Heart right ventricle (tissue), 16 donors: Measurements from ENCODE around the gene RWDD2A. TPM values are rescaled to one million over a fixed set of nuclear protein-coding genes. Genes with fewer than 3 reads are reported as not detected.

Experiments used
- ATAC-seq, 8 donors: fragments of 200-7000 bp; cut with Tn5 transposase; one replicate each; pipeline ENCODE4 v1.9.1; 2020; ENCODE audit warnings: mild to moderate bottlenecking in 8 of 8, moderate library complexity in 8 of 8, moderate number of reproducible peaks in 1 of 8
- DNase-seq, 2 donors: peaks; one replicate each; pipeline ENCODE4 v3.0.0-alpha.2; 2020
- H3K27ac ChIP-seq, 10 donors: fragments of 200-600 bp; sonication (generic) in 2 of 10; one replicate each; pipeline versions ENCODE4 v1.5.0 to v1.8.0; 2020 to 2022; ENCODE audit warnings: mild to moderate bottlenecking in 3 of 10
- H3K27me3 ChIP-seq, 7 donors: fragments of 200-600 bp; one replicate each; pipeline ENCODE4 v1.8.0; 2021 to 2022; ENCODE audit warnings: mild to moderate bottlenecking in 2 of 7
- H3K36me3 ChIP-seq, 9 donors: fragments of 200-600 bp; sonication (generic) in 1 of 9; one replicate each; pipeline versions ENCODE4 v1.5.0 to v1.8.0; 2020 to 2022; ENCODE audit warnings: mild to moderate bottlenecking in 2 of 9
- H3K4me1 ChIP-seq, 9 donors: fragments of 200-600 bp; sonication (generic) in 1 of 9; one replicate each; pipeline versions ENCODE4 v1.5.0 to v1.8.0; 2020 to 2022; ENCODE audit warnings: mild to moderate bottlenecking in 4 of 9
- H3K4me3 ChIP-seq, 10 donors: fragments of 200-600 bp; sonication (generic) in 2 of 10; one replicate each; pipeline versions ENCODE4 v1.5.0 to v1.8.0; 2020 to 2022; ENCODE audit warnings: mild to moderate bottlenecking in 7 of 10, moderate library complexity in 2 of 10
- H3K9me3 ChIP-seq, 11 donors: fragments of 200-600 bp in 10 of 11; sonication (generic) in 2 of 11; one replicate each; pipeline versions ENCODE4 v1.5.0 to v1.8.0; 2013 to 2022; ENCODE audit warnings: mild to moderate bottlenecking in 2 of 11, control low read depth in 1 of 11, moderate library complexity in 1 of 11
- CTCF ChIP-seq, 9 donors: fragments of 200-600 bp; sonication (generic) in 2 of 9; IDR thresholded peaks; one replicate each; pipeline versions ENCODE4 v1.5.0 to v1.8.0; 2021 to 2022; ENCODE audit warnings: antibody characterized with exemption in 9 of 9, mild to moderate bottlenecking in 5 of 9, moderate library complexity in 1 of 9
- WGBS, 2 donors: extraction: QIAGEN DNeasy Blood & Tissue Kit; methylation state at CpG; one replicate each; pipeline ENCODE4 v1.1.7; 2013; ENCODE audit warnings: inconsistent platforms in 1 of 2; 5-methylcytosine and 5-hydroxymethylcytosine counted together
- intact Hi-C, 10 donors: fragments of 100-400 bp; cut with DNase I; formaldehyde crosslinking; loops; one replicate each; pipeline versions ENCODE4 v1.11.1 to v1.14.2; 2022
- polyA plus RNA-seq, 2 donors: library from polyadenylated mRNA; stranded (reverse); fragments of 200-250 nt; gene quantifications; one replicate each; pipeline ENCODE4 v1.2.3, GENCODE V29; 2013
- total RNA-seq, 10 donors: library from RNA; stranded (reverse); fragmentation: NEBNext Ultra II Directional in 3 of 10; extraction: Animal tissue kit (Norgen Biotek cat#: 25700) in 3 of 10; gene quantifications; one replicate each; pipeline versions ENCODE4 v1.2.1 to v1.2.4, GENCODE V29; 2021 to 2023
- donor health status: Arrhythmogenic right ventricular cardiomyopathy.
- donor health status: ischemic (EF 13 %, LVEDD 7.1; RV severe dilation, severe dysfunction).
- donor health status: healthy with polysubstance abuse.
- donor health status: DM: no; HTN: yes; CAD: no.
- donor health status: DM: no; HTN: no; CAD: no.
- donor health status: ischemic (EF 25% LVEDD 6.9; RV normal size, moderate dysfunction).
- donor health status: ischemic (EF 25% LVEDD 5.7; RV mildly dilated, moderate dysfunction).
- donor health status: healthy.
- donor health status: DM: yes; HTN: yes; CAD: no.
- donor health status: Ischemic cardiomyopathy.
- donor health status: ischemic (EF 35%, LVEDD 5.7; RV mildly dilated, moderate dysfunction).
- donor health status: nonischemic (EF 11% LVEDD 7.7; RV severe dilation, severe dysfunction).
- donor health status: DM: yes; HTN: yes; CAD: no.
- donor health status: PGD.
- donor health status: ischemic (EF 29% LVEDD 5.4; RV normal size, mild dysfunction).
- donor health status: nonischemic (EF 23%, LVEDD 6.1; RV moderate dilation, normal function).

Gene RWDD2A
- total and polyA plus RNA-seq, 12 donors = 1.9 to 4.2 (median 3.4) TPM

DNA sequence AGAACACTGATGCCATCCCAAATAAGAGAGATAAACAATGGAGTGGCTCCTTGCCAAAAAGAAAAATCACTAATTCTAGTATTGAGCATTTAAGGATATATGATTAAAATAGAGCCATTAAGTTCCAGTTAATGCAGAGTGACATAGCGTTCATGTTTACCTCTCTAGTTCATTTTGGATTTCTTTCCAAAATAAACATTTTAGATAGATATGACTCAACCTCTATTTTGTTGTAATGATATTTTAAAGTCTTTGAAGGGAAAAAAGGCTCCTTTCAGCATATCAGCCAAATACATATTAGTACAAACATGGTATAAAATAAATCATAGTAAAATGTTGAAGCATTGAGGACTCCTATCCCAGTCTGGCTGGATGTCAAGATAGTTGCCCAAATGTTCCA, 33.4 kb downstream of the RWDD2A start:
- Histone ChIP-seq H3K27me3 (no peaks in the 10 kb centered on the region), H3K4me1 (no peaks in the 10 kb centered on the region), H3K9me3 (no peaks in the 10 kb centered on the region), H3K36me3 (peaks cover 0 to 9% (median 0%) of the 10 kb centered on the region in 9 donors), H3K27ac (no peak overlapping the region), H3K4me3 (no peak overlapping the region)
- ATAC-seq (no peak), DNase-seq (no peak)
- 59 to 62% methylated on average over 1 of the region's 1 CpG for WGBS, 2 donors
- intact Hi-C loops = loop anchor here in 4 of 10 donors (10.0 kb wide), 2 partner anchors 178 to 188 kb away; no protein-coding TSS in a partner anchor
- no peak for TF ChIP-seq CTCF (IDR thresholded peaks at IDR 0.05)

GRCh38 chr6:83231146-83231545, 38.0 kb downstream of the RWDD2A start:
- no peak for TF ChIP-seq CTCF (IDR thresholded peaks at IDR 0.05)
- no peak overlapping the region for H3K4me3 ChIP-seq
- H3K27me3 ChIP-seq = no peaks in the 10 kb centered on the region
- ATAC-seq (no peak), DNase-seq (no peak)
- H3K4me1 ChIP-seq = no peaks in the 10 kb centered on the region
- no peak overlapping the region for H3K27ac ChIP-seq
- 54 to 71% methylated on average over 1 of the region's 1 CpG for WGBS, 2 donors
- intact Hi-C loops = no loop called here
- H3K36me3 ChIP-seq = peaks cover 0 to 8% (median 0%) of the 10 kb centered on the region in 9 donors
- no peaks in the 10 kb centered on the region for H3K9me3 ChIP-seq

- 79 to 87% methylated on average over 3 of the region's 3 CpGs for WGBS, 2 donors
- ATAC-seq = no peak
- peaks cover 0 to 10% (median 0%) of the 10 kb centered on the region in 9 donors for H3K36me3 ChIP-seq
Observed at GRCh38 chr6:83247471-83247870, 54.3 kb downstream of the RWDD2A start.

More at GRCh38 chr6:83247471-83247870, 54.3 kb downstream of the RWDD2A start:
- Histone ChIP-seq H3K9me3 (no peaks in the 10 kb centered on the region), H3K4me1 (no peaks in the 10 kb centered on the region), H3K27me3 (no peaks in the 10 kb centered on the region), H3K27ac (no peak overlapping the region), H3K4me3 (no peak overlapping the region)
- intact Hi-C loops = no loop called here
- no peak for DNase-seq
- TF ChIP-seq CTCF (IDR thresholded peaks at IDR 0.05) = no peak

Other genes starting within 250 kb of the RWDD2A start
- gene UBE3D, start 127.5 kb upstream of the RWDD2A start, total RNA-seq = 1 to 10 TPM; 1.9 to 3.1 (median 2.6) TPM
- gene UBE3D, start 127.5 kb upstream of the RWDD2A start, polyA plus RNA-seq = 1 to 10 TPM; 2.1 to 4.6 TPM
- 10 to 100 TPM in 9 of 10 donors, 1 to 10 TPM in 1; 10.0 to 26.8 (median 22.2) TPM for gene DOP1A, start 125.7 kb upstream of the RWDD2A start, total RNA-seq
- gene DOP1A, start 125.7 kb upstream of the RWDD2A start, polyA plus RNA-seq = 1 to 10 TPM; 2.5 to 9.4 TPM
- gene PGM3, start 92 bp upstream of the RWDD2A start, total RNA-seq = 10 to 100 TPM; 12.7 to 23.4 (median 17.0) TPM
- gene PGM3, start 92 bp upstream of the RWDD2A start, polyA plus RNA-seq = 10 to 100 TPM in 1 of 2 donors, 1 to 10 TPM in 1; 5.3 to 13.6 TPM
- 10 to 100 TPM; 13.2 to 26.6 (median 18.0) TPM for gene ME1, start 237.7 kb downstream of the RWDD2A start, total RNA-seq
- 1 to 10 TPM; 4.1 to 9.1 TPM for gene ME1, start 237.7 kb downstream of the RWDD2A start, polyA plus RNA-seq